Activated CD4-positive, alpha-beta T cell treated with anti-CD3 and anti-CD28 coated beads, Interleukin-2, amount 10 ng/mL, durations not matched to agents 24 days and 14 days (primary cell): ENCODE data around the gene RIPOR3. TPM values are rescaled to one million over a fixed set of nuclear protein-coding genes. Genes with fewer than 3 reads are reported as not detected.
"Not testable (repeated sequence)": the region's sequence is repeated elsewhere in the genome, so short reads cannot be mapped to it uniquely, and the experiment has no call there.

Source experiments
- DNase-seq: peaks from one replicate; pipeline ENCODE4 v3.0.0; 2022
- H3K27ac Mint-ChIP-seq: one replicate; pipeline ENCODE4 v1.8.0; 2022; ENCODE audit warnings: mild to moderate bottlenecking, mixed read lengths
- H3K27me3 Mint-ChIP-seq: one replicate; pipeline ENCODE4 v1.8.0; 2022; ENCODE audit warnings: mixed read lengths
- H3K36me3 Mint-ChIP-seq: one replicate; pipeline ENCODE4 v1.8.0; 2022; ENCODE audit warnings: low read depth, mild to moderate bottlenecking, mixed read lengths
- H3K4me1 Mint-ChIP-seq: one replicate; pipeline ENCODE4 v1.8.0; 2021; ENCODE audit warnings: mixed read lengths
- H3K4me3 Mint-ChIP-seq: one replicate; pipeline ENCODE4 v1.8.0; 2022; ENCODE audit warnings: mild to moderate bottlenecking, moderate library complexity, mixed read lengths
- H3K9me3 Mint-ChIP-seq: one replicate; pipeline ENCODE4 v1.8.0; 2021; ENCODE audit warnings: mixed read lengths
- intact Hi-C: fragments of 100-400 bp; cut with micrococcal nuclease; formaldehyde crosslinking; loops from one replicate; pipeline ENCODE4 v1.15.1; 2023
- total RNA-seq: library from RNA; stranded (reverse); gene quantifications from 2 replicates; pipeline ENCODE4 v1.2.3, GENCODE V29; 2022

Gene RIPOR3
- total RNA-seq, 1 donor from 2014 or later, result not detected

- DNase-seq, result no peak
- H3K4me1 Mint-ChIP-seq, result no peaks in the 10 kb centered on the region
- H3K9me3 Mint-ChIP-seq, result no peaks in the 10 kb centered on the region
- H3K27me3 Mint-ChIP-seq, result no peaks in the 10 kb centered on the region
- no peaks in the 10 kb centered on the region for H3K36me3 Mint-ChIP-seq
- intact Hi-C loops, result no loop called here
- H3K27ac Mint-ChIP-seq, result no peak overlapping the region
- no peak overlapping the region for H3K4me3 Mint-ChIP-seq
These were observed 63.6 kb downstream of the RIPOR3 start for GRCh38 chr20:50627747-50628146.

DNA sequence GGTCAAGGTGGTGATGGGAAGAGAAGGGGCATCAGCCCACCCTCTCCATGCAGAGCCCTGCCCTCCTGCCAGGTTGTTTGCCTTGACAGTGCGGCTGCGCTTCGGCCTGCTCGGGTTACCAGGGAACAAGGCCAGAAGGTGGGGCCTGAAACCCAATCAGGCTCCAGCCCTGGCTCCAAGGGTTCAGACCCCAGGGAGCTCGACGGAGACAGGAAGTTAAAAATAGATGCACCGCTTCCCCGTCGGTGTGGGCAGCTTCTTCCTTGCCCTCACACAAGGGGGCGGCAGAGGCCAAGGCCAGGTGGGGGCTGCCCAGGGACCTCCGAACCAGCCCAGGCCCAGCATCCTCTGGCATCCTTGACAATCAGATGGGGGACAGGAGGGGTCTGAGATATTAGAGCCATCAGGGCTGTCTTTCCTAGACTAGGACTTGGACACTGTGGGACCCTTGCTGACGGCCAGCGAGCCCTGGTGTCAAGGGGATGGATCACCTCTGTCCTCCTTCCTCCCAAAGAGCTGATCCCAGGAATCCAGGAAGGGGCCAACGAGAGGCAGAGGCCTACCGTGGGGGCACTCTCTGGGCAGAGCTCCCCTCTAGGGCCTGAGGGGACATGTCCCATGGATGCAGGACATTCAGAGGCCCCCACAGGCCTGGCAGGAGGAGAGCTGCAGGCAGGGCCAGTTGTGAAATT, 65.2 kb downstream of the RIPOR3 start:
- Mint-ChIP-seq H3K4me1 (no peaks in the 10 kb centered on the region), H3K27me3 (no peaks in the 10 kb centered on the region), H3K9me3 (no peaks in the 10 kb centered on the region), H3K36me3 (no peaks in the 10 kb centered on the region), H3K4me3 (no peak overlapping the region), H3K27ac (no peak overlapping the region)
- peak; percentile 65 for DNase-seq
- intact Hi-C loops, result no loop called here

DNA sequence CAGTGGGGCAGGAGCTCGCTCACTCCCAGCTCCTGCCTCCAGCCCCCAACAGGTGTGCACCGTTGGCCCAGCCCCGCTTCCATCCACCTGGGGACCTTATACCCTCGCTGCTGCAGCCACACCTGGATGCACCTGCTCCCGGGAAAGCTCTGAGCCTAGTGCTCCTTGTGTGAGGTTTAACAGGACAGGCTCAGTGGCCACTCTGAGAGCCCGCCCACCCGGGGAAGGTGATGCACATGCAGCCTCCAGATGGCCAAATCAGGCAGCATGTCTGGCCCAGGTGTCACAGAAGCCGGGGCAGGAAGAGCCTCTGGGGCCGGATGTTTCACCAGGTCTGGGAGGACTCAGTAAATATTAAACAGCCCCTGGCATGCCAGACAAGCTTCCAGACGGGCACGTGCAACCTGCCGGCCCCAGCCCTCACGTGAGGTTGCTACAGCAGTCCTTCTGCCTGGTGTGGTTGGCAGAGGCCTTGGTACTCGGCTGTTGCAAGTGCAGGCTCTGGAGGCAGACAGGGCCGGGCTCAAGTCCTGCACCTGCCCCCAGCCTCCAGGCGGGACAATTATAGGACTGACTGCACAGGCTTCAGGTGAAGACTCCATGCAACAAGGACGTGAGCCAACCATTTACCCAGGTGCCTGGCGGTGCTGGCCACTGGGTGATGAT, 66.9 kb downstream of the RIPOR3 start:
- intact Hi-C loops, result no loop called here
- peaks cover 3% of the 10 kb centered on the region for H3K9me3 Mint-ChIP-seq
- H3K27me3 Mint-ChIP-seq, result no peaks in the 10 kb centered on the region
- H3K4me1 Mint-ChIP-seq, result no peaks in the 10 kb centered on the region
- no peak overlapping the region for H3K27ac Mint-ChIP-seq
- H3K36me3 Mint-ChIP-seq, result no peaks in the 10 kb centered on the region
- no peak overlapping the region for H3K4me3 Mint-ChIP-seq
- DNase-seq, result no peak

GRCh38 chr20:50621068-50621665, 70.2 kb downstream of the RIPOR3 start:
- H3K27me3 Mint-ChIP-seq, result no peaks in the 10 kb centered on the region
- intact Hi-C loops, result no loop called here
- no peak overlapping the region for H3K27ac Mint-ChIP-seq
- no peaks in the 10 kb centered on the region for H3K4me1 Mint-ChIP-seq
- DNase-seq, result no peak
- no peaks in the 10 kb centered on the region for H3K36me3 Mint-ChIP-seq
- peaks cover 3% of the 10 kb centered on the region for H3K9me3 Mint-ChIP-seq
- no peak overlapping the region for H3K4me3 Mint-ChIP-seq

DNA sequence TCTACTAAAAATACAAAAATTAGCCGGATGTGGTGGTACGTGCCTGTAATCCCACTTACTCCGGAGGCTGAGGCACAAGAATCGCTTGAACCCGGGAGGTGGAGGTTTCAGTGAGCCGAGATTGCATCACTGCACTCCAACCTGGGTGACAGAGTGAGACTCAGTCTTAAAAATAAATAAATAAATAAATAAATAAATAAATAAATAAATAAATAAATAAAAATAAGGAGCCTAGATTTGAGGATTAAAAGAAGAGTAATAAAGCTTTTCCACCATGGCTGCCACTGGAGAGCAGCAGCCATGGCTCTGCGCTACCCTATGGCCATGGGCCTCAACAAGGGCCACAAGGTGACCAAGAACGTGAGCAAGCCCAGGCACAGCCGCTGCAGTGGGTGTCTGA, 70.9 kb downstream of the RIPOR3 start:
- H3K4me3 Mint-ChIP-seq, H3K9me3 Mint-ChIP-seq, H3K36me3 Mint-ChIP-seq, H3K27me3 Mint-ChIP-seq, intact Hi-C loops, H3K4me1 Mint-ChIP-seq, H3K27ac Mint-ChIP-seq, DNase-seq: not testable (repeated sequence)

- no peak overlapping the region for H3K27ac Mint-ChIP-seq
- H3K4me3 Mint-ChIP-seq, result no peak overlapping the region
- H3K36me3 Mint-ChIP-seq, result no peaks in the 10 kb centered on the region
- no peaks in the 10 kb centered on the region for H3K27me3 Mint-ChIP-seq
- peaks cover 3% of the 10 kb centered on the region for H3K9me3 Mint-ChIP-seq
- intact Hi-C loops, result no loop called here
- DNase-seq, result no peak
- H3K4me1 Mint-ChIP-seq, result no peaks in the 10 kb centered on the region
These were observed 72.8 kb downstream of the RIPOR3 start for GRCh38 chr20:50618537-50618936.

DNA sequence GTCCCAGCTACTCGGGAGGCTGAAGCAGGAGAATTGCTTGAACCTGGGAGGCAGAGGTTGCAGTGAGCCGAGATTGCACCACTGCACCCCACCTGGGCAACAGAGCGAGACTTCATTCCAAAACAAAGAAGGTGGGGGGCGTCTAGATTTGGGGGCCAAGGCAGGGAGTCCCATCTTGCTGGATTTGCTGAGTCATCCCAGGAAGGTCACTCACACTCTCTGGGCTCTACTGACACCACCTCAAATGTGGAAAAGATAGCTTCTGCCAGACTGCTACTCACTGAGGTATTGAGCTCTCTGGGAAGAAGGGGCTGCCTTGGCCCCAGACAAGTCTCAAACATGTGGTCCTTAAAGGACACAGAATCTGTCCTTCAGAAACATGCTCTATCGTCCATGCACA, 74.3 kb downstream of the RIPOR3 start:
- Mint-ChIP-seq H3K27ac (no peak overlapping the region), H3K9me3 (peaks cover 3% of the 10 kb centered on the region), H3K36me3 (no peaks in the 10 kb centered on the region), H3K4me3 (no peak overlapping the region), H3K27me3 (no peaks in the 10 kb centered on the region), H3K4me1 (no peaks in the 10 kb centered on the region)
- DNase-seq, result no peak
- intact Hi-C loops, result no loop called here

DNA sequence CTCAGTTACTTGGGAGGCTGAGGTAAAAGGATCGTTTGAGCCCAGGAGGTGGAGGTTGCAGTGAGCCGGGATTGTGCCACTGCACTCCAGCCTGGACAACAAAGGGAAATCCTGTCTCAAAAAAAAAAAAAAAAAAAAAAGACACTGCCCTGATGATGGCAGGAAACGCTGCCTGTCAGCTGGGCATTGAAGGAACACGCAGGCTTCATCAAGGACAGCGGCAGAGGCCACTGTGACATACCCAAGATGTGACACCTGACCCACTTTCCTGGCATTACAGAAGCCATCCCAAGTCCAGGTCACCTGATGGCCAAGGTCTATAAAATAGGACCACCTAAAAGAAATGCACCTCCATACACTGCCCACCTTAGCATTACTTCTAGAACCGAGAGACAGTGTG, 75.9 kb downstream of the RIPOR3 start:
- DNase-seq, result no peak
- H3K36me3 Mint-ChIP-seq, result no peaks in the 10 kb centered on the region
- no peaks in the 10 kb centered on the region for H3K4me1 Mint-ChIP-seq
- H3K27ac Mint-ChIP-seq, result no peak overlapping the region
- no peaks in the 10 kb centered on the region for H3K27me3 Mint-ChIP-seq
- no peaks in the 10 kb centered on the region for H3K9me3 Mint-ChIP-seq
- intact Hi-C loops, result no loop called here
- no peak overlapping the region for H3K4me3 Mint-ChIP-seq

DNA sequence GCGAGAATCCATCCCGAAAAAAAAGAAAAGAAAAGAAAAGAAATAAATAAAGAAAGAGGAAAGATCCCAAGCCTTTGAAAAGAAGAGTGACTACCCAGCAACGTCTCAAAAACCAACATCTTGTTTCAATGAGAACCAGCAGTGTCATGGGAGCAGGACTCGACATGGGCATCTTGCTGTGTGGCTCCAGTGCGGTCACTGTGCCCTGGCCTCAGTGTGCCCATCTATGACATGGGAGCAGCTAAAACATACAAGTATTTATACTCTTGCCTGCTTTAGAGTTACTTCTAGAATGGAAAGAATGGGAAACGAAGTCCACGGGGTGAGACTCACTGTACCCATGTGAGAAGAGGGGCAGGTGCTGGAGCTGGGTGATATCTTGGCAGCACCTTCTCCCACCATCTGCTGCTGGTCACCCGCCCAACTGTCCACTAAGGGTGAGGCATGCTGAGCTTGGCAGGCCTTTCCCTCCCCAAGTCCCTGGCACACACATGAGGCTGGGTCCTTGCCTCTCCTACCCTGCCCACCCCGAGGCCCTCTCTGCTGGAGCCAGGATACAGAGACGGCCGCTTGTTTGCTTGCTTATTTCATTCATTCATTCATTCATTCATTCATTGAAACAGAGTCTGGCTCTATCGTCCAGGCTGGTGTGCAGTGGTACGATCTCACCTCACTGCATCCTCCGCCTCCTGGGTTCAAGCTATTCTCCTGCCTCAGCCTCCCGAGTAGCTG, 77.7 kb downstream of the RIPOR3 start:
- no peak overlapping the region for H3K4me3 Mint-ChIP-seq
- H3K4me1 Mint-ChIP-seq, result no peaks in the 10 kb centered on the region
- H3K27ac Mint-ChIP-seq, result no peak overlapping the region
- intact Hi-C loops, result no loop called here
- DNase-seq, result no peak
- H3K36me3 Mint-ChIP-seq, result no peaks in the 10 kb centered on the region
- H3K9me3 Mint-ChIP-seq, result no peaks in the 10 kb centered on the region
- no peaks in the 10 kb centered on the region for H3K27me3 Mint-ChIP-seq

- no peak for DNase-seq
- no peak overlapping the region for H3K27ac Mint-ChIP-seq
- intact Hi-C loops, result no loop called here
- no peaks in the 10 kb centered on the region for H3K36me3 Mint-ChIP-seq
- no peaks in the 10 kb centered on the region for H3K4me1 Mint-ChIP-seq
- no peaks in the 10 kb centered on the region for H3K27me3 Mint-ChIP-seq
- H3K9me3 Mint-ChIP-seq, result no peaks in the 10 kb centered on the region
- H3K4me3 Mint-ChIP-seq, result no peak overlapping the region
These were observed 80.1 kb downstream of the RIPOR3 start for GRCh38 chr20:50611128-50611810.

DNA sequence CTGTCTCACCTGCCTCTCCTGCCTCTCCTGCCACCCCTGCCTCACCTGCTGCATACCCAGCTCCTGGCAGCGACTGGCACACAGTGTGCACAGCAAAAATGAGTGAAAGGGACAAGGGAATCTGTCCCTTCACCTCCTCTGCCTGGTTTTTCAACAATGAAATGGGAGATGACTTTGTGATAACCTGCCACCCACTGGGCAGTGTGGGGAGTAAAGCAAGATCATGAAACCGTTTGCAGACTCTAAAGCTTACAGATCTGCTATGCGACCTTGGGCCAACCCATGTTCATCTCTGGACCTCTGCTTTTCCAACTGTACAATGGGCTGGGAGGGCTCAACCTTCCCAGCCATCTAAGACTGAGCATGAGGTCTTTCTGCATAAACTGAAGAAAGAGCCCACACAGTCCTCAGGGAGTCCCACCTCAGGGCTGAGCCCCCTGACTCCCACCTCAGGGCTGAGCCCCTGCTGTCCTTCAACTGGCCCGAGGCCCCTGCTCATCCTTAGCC, 81.1 kb downstream of the RIPOR3 start:
- Mint-ChIP-seq H3K9me3 (no peaks in the 10 kb centered on the region), H3K4me3 (no peak overlapping the region), H3K4me1 (no peaks in the 10 kb centered on the region), H3K36me3 (no peaks in the 10 kb centered on the region), H3K27me3 (no peaks in the 10 kb centered on the region), H3K27ac (no peak overlapping the region)
- no peak for DNase-seq
- intact Hi-C loops, result no loop called here

- Mint-ChIP-seq H3K36me3 (no peaks in the 10 kb centered on the region), H3K4me1 (no peaks in the 10 kb centered on the region), H3K4me3 (no peak overlapping the region), H3K27me3 (no peaks in the 10 kb centered on the region), H3K27ac (no peak overlapping the region), H3K9me3 (no peaks in the 10 kb centered on the region)
- DNase-seq, result no peak
- intact Hi-C loops, result no loop called here
These were observed 81.8 kb downstream of the RIPOR3 start for GRCh38 chr20:50609438-50609989.

DNA sequence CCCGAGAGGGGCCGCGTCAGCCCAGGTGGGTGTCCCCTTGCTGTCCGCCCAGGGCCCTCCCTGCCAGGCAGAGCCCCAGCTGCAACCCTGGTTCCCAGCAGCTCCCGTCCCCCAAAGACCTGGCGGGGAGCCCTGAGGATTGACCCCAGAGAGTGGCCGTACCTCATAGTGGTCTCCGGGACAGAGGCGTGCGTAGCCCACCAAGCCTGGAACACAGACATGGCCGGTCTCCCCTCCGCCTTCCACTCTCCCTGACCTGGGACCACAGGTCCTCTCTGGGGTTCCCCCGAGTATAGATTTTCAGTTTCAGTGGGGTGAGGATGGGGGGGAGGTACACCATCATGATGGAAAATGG, 82.6 kb downstream of the RIPOR3 start:
- H3K36me3 Mint-ChIP-seq, result no peaks in the 10 kb centered on the region
- H3K9me3 Mint-ChIP-seq, result no peaks in the 10 kb centered on the region
- DNase-seq, result no peak
- intact Hi-C loops, result no loop called here
- no peak overlapping the region for H3K27ac Mint-ChIP-seq
- no peaks in the 10 kb centered on the region for H3K27me3 Mint-ChIP-seq
- H3K4me1 Mint-ChIP-seq, result no peaks in the 10 kb centered on the region
- no peak overlapping the region for H3K4me3 Mint-ChIP-seq
